ENCODE data around the gene MPPE1.
A peak's percentile ranks its signal among the peaks of the same experiment; 100 is the strongest.
"Not testable (repeated sequence)": the region's sequence is repeated elsewhere in the genome, so short reads cannot be mapped to it uniquely, and the experiment has no call there.

The MPPE1 gene

GRCh38 chr18:11861583-11862288, 46.4 kb downstream of the MPPE1 start:
- Histone ChIP-seq H3K9ac (ENCODE audit: low read depth, low read length) (no peak overlapping the region), H3K27me3 (ENCODE audit: control insufficient read depth, insufficient read depth, low read length) (no peaks in the 10 kb centered on the region), H3K9me3 (replicated peaks; ENCODE audit: low read length) (no peaks in the 10 kb centered on the region), H3K36me3 (ENCODE audit: insufficient read depth, low read length) (no peaks in the 10 kb centered on the region), H3K4me2 (ENCODE audit: low read length) (no peak overlapping the region), H3K4me1 (ENCODE audit: control insufficient read depth, insufficient read depth, low read length) (peaks cover 37% of the 10 kb centered on the region), H3K4me3 (ENCODE audit: low read length) (no peak overlapping the region)

DNA sequence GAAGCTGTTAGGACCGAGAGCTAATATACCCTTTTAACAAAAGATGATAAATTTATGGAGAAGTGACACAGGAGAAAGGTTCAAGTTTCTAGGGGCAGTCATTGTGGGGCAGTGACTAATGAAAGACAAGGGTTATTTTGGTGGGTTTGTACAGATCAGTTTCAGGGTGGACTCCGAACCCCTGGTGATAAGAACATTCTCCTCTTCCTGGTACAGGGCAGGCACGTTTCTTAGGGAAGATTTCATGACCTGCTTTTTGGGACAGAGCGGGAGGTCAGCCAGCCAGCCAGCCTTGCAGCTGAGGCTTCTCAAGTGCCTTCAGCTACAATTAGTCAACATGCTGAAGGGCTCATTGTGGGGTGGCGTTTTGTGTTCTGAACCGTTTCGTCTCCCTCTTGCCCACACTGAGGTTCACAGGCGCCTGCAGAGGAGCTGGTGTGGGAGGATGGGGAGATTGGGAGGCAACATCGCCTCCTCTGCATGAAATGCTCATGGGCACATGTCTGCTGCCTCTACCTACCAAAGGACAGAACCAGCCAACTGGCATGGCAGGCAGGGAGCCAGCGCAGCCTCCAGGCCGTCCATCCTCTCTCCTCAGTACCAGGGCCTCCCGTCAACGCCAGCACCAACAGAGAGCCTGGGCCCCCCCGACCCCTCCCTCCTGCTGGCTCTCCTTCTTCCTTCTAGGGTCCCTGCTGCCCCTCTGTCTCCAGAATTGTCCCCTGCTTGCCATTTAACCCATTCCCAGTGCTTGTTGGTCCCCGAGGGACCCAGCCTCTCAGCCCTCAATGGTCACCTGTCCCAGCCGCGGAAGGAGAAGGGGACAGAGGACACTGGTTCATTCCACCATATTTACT, 47.3 kb downstream of the MPPE1 start:
- Histone ChIP-seq H3K4me1 (ENCODE audit: control insufficient read depth, insufficient read depth, low read length) (peaks cover 47% of the 10 kb centered on the region), H3K36me3 (ENCODE audit: insufficient read depth, low read length) (no peaks in the 10 kb centered on the region), H3K9ac (ENCODE audit: low read depth, low read length) (peak overlapping the region; percentile 44), H3K9me3 (replicated peaks; ENCODE audit: low read length) (no peaks in the 10 kb centered on the region), H3K4me3 (ENCODE audit: low read length) (no peak overlapping the region), H3K27me3 (ENCODE audit: control insufficient read depth, insufficient read depth, low read length) (no peaks in the 10 kb centered on the region), H3K4me2 (ENCODE audit: low read length) (no peak overlapping the region)

GRCh38 chr18:11859903-11860407, 48.2 kb downstream of the MPPE1 start:
- Histone ChIP-seq H3K4me2 (ENCODE audit: low read length) (peak overlapping the region; percentile 5), H3K4me3 (ENCODE audit: low read length) (no peak overlapping the region)

GRCh38 chr18:11859282-11859830, 48.8 kb downstream of the MPPE1 start:
- H3K36me3 ChIP-seq (ENCODE audit: insufficient read depth, low read length): no peaks in the 10 kb centered on the region
- peaks cover 47% of the 10 kb centered on the region for H3K4me1 ChIP-seq (ENCODE audit: control insufficient read depth, insufficient read depth, low read length)
- no peaks in the 10 kb centered on the region for H3K9me3 ChIP-seq (replicated peaks; ENCODE audit: low read length)
- H3K9ac ChIP-seq (ENCODE audit: low read depth, low read length): peak overlapping the region; percentile 60
- no peaks in the 10 kb centered on the region for H3K27me3 ChIP-seq (ENCODE audit: control insufficient read depth, insufficient read depth, low read length)
- no peak overlapping the region for H3K4me2 ChIP-seq (ENCODE audit: low read length)
- no peak overlapping the region for H3K4me3 ChIP-seq (ENCODE audit: low read length)

More at GRCh38 chr18:11859903-11860407, 48.2 kb downstream of the MPPE1 start:
- no peaks in the 10 kb centered on the region for H3K27me3 ChIP-seq (ENCODE audit: control insufficient read depth, insufficient read depth, low read length)
- peaks cover 47% of the 10 kb centered on the region for H3K4me1 ChIP-seq (ENCODE audit: control insufficient read depth, insufficient read depth, low read length)
- no peaks in the 10 kb centered on the region for H3K36me3 ChIP-seq (ENCODE audit: insufficient read depth, low read length)
- no peaks in the 10 kb centered on the region for H3K9me3 ChIP-seq (replicated peaks; ENCODE audit: low read length)
- peak overlapping the region; percentile 44 for H3K9ac ChIP-seq (ENCODE audit: low read depth, low read length)

DNA sequence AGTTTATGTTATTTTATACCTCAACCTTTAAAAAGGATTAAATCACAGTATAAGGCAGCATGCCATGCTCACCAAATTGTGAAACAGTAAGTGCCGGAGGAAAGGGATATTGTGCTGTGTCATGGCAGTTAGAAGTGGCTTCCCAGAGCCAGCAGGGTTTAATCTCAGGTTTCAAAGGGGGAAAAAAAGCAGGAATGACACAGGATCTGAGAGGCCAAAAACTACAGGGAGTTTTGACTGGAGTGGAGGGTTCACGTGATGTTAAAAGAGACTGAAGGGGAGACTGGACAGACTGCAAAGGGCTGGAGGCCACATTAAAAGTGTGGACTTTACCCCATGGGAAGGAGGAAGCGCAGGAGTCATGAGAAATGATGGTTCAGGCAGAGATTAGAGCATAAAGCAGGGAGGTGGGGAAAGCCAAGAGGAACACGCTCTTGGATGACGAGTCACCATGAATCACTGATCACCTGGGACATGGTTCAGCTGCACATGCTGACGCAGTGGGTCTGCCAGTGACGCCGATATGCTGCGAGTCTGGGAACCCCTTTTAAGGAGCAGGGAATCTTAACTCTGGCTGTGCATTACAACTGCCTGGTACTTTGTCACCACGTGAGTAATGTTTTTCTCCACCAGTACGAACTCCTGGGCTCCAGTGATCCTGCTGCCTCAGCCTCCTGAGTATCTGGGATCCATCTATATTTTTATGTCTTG, 50.8 kb downstream of the MPPE1 start:
- Histone ChIP-seq H3K9ac (ENCODE audit: low read depth, low read length) (peak overlapping the region; percentile 60), H3K36me3 (ENCODE audit: insufficient read depth, low read length) (no peaks in the 10 kb centered on the region), H3K4me3 (ENCODE audit: low read length) (peak overlapping the region; percentile 0), H3K4me1 (ENCODE audit: control insufficient read depth, insufficient read depth, low read length) (peaks cover 57% of the 10 kb centered on the region), H3K9me3 (replicated peaks; ENCODE audit: low read length) (no peaks in the 10 kb centered on the region), H3K4me2 (ENCODE audit: low read length) (peak overlapping the region; percentile 29), H3K27me3 (ENCODE audit: control insufficient read depth, insufficient read depth, low read length) (no peaks in the 10 kb centered on the region)

GRCh38 chr18:11854554-11854953, 53.6 kb downstream of the MPPE1 start:
- not testable (repeated sequence) for H3K9ac ChIP-seq (ENCODE audit: low read depth, low read length); H3K27me3 ChIP-seq (ENCODE audit: control insufficient read depth, insufficient read depth, low read length); H3K36me3 ChIP-seq (ENCODE audit: insufficient read depth, low read length); H3K4me3 ChIP-seq (ENCODE audit: low read length); H3K9me3 ChIP-seq (replicated peaks; ENCODE audit: low read length); H3K4me2 ChIP-seq (ENCODE audit: low read length)
- H3K4me1 ChIP-seq (ENCODE audit: control insufficient read depth, insufficient read depth, low read length): peaks cover 54% of the 10 kb centered on the region

DNA sequence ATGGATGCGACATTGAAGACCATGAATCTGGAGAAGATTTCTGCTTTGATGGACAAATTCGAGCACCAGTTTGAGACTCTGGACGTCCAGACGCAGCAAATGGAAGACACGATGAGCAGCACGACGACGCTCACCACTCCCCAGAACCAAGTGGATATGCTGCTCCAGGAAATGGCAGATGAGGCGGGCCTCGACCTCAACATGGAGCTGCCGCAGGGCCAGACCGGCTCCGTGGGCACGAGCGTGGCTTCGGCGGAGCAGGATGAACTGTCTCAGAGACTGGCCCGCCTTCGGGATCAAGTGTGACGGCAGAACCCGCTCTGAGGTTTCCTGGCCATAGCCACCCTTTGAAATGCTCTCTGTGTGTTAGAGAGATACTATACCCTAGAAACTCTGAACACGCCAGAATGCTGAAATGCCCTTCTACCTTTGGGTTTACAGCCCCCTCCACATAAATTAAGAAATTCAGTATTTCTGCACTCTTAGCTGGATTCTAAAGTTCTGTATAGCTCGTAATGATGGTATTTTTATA, 56.2 kb downstream of the MPPE1 start:
- H3K4me1 ChIP-seq (ENCODE audit: control insufficient read depth, insufficient read depth, low read length): peaks cover 35% of the 10 kb centered on the region
- H3K4me2 ChIP-seq (ENCODE audit: low read length): peak overlapping the region; percentile 84
- peak overlapping the region; percentile 98 for H3K9ac ChIP-seq (ENCODE audit: low read depth, low read length)
- no peaks in the 10 kb centered on the region for H3K36me3 ChIP-seq (ENCODE audit: insufficient read depth, low read length)
- no peaks in the 10 kb centered on the region for H3K27me3 ChIP-seq (ENCODE audit: control insufficient read depth, insufficient read depth, low read length)
- no peaks in the 10 kb centered on the region for H3K9me3 ChIP-seq (replicated peaks; ENCODE audit: low read length)
- H3K4me3 ChIP-seq (ENCODE audit: low read length): peak overlapping the region; percentile 83

DNA sequence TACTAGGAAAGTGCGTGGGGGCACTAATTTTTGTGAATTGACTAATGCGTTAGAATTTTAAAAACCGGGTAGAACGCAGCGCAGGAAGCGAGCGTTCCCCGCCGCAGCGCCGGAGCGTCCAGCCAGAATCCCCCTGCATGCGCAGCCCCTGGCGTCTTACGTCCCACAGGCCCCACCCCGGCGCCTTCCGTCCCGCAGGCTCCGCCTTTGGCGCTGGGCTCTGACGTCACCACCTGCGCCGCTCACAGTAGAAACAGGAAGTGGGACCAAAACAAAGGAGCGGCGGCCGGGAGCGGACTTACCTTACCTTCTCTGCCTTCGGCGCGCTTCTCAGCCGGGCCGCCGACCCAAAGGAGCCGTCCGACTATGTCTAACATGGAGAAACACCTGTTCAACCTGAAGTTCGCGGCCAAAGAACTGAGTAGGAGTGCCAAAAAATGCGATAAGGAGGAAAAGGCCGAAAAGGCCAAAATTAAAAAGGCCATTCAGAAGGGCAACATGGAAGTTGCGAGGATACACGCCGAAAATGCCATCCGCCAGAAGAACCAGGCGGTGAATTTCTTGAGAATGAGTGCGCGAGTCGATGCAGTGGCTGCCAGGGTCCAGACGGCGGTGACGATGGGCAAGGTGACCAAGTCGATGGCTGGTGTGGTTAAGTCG, 56.8 kb downstream of the MPPE1 start, which contains the start of gene CHMP1B:
CHMP1B (plus strand) TSS at position 268 of the 660 bp plus-strand sequence; CDS start at position 367, 99 bp downstream.
- Histone ChIP-seq H3K27me3 (ENCODE audit: control insufficient read depth, insufficient read depth, low read length) (no peaks in the 10 kb centered on the region), H3K4me1 (ENCODE audit: control insufficient read depth, insufficient read depth, low read length) (peaks cover 29% of the 10 kb centered on the region), H3K4me2 (ENCODE audit: low read length) (peak within 1 kb of the TSS; percentile 84), H3K4me3 (ENCODE audit: low read length) (peak within 1 kb of the TSS; percentile 83), H3K9ac (ENCODE audit: low read depth, low read length) (peak within 1 kb of the TSS; percentile 98), H3K36me3 (ENCODE audit: insufficient read depth, low read length) (no peaks in the 10 kb centered on the region), H3K9me3 (replicated peaks; ENCODE audit: low read length) (no peaks in the 10 kb centered on the region)

GRCh38 chr18:11850821-11851145, 57.3 kb downstream of the MPPE1 start:
- Histone ChIP-seq H3K4me1 (ENCODE audit: control insufficient read depth, insufficient read depth, low read length) (peaks cover 24% of the 10 kb centered on the region), H3K9ac (ENCODE audit: low read depth, low read length) (peak overlapping the region; percentile 98), H3K9me3 (replicated peaks; ENCODE audit: low read length) (no peaks in the 10 kb centered on the region), H3K4me3 (ENCODE audit: low read length) (peak overlapping the region; percentile 83), H3K27me3 (ENCODE audit: control insufficient read depth, insufficient read depth, low read length) (no peaks in the 10 kb centered on the region), H3K36me3 (ENCODE audit: insufficient read depth, low read length) (no peaks in the 10 kb centered on the region), H3K4me2 (ENCODE audit: low read length) (peak overlapping the region; percentile 84)

GRCh38 chr18:11849841-11850634, 58.1 kb downstream of the MPPE1 start:
- H3K4me3 ChIP-seq (ENCODE audit: low read length): peak overlapping the region; percentile 83
- no peaks in the 10 kb centered on the region for H3K9me3 ChIP-seq (replicated peaks; ENCODE audit: low read length)
- H3K9ac ChIP-seq (ENCODE audit: low read depth, low read length): peak overlapping the region; percentile 98
- peak overlapping the region; percentile 84 for H3K4me2 ChIP-seq (ENCODE audit: low read length)
- H3K27me3 ChIP-seq (ENCODE audit: control insufficient read depth, insufficient read depth, low read length): no peaks in the 10 kb centered on the region
- H3K36me3 ChIP-seq (ENCODE audit: insufficient read depth, low read length): no peaks in the 10 kb centered on the region
- peaks cover 24% of the 10 kb centered on the region for H3K4me1 ChIP-seq (ENCODE audit: control insufficient read depth, insufficient read depth, low read length)
